ENCODE data around the gene METTL24.

METTL24 gene

DNA sequence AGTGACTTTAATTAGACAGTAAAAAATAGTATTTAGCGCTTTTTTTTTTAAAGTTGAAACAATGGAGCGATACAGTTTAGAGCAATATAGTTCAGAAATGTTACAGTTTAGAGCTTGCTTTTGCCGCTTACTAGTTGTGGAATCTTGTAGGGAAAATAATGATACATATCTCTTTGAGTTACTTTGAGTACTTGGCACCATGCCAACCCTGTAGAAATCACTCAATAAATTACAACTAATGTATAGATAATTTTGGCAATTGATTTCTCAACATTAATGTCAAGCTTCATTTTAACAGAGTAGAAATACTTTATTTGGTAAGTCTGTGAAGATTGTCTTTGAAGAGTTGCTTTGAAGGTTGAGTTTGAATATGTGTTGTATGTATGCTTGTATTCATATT is 150.5 kb downstream of the METTL24 start:
- no peak overlapping the region for H3K4me3 ChIP-seq (ENCODE audit: low read depth, low read length)
- TF ChIP-seq, protein P1, sequence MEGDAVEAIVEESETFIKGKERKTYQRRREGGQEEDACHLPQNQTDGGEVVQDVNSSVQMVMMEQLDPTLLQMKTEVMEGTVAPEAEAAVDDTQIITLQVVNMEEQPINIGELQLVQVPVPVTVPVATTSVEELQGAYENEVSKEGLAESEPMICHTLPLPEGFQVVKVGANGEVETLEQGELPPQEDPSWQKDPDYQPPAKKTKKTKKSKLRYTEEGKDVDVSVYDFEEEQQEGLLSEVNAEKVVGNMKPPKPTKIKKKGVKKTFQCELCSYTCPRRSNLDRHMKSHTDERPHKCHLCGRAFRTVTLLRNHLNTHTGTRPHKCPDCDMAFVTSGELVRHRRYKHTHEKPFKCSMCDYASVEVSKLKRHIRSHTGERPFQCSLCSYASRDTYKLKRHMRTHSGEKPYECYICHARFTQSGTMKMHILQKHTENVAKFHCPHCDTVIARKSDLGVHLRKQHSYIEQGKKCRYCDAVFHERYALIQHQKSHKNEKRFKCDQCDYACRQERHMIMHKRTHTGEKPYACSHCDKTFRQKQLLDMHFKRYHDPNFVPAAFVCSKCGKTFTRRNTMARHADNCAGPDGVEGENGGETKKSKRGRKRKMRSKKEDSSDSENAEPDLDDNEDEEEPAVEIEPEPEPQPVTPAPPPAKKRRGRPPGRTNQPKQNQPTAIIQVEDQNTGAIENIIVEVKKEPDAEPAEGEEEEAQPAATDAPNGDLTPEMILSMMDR (IDR thresholded peaks at IDR 0.05; ENCODE audit: borderline replicate concordance, insufficient read depth, low read depth, low read length) = no peak

DNA sequence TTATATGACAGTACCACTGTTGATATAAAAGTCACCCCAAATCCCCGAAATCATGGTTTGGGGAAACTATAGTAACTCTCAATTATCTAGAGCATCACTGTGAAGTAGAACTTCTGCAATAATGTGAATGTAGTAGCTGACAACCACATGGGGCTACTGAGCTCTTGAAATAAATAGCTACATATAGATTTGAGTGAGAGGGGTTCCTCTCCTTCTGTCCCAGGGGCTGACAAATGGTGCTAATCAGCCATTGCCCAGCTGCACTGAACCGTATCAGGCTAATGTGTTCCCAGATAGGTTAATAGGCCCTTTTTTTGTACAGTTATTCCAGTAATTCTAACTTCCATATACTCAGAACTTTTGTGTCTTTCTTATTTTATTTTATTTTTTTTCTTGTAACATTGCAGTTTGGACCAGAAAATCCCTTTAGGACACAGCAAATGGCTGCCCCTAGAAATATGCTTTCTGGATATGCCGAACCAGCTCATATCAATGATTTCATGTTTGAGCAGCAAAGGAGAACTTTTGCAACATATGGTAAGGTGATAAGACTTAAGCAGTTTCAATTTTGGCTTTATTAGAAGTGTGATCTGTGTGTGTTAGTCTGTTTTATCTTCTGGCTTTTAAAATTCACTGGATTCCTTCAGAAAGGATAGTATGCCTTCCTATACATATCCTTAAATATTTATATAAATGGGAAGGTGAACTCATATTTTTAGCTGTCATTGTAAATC is 156.8 kb downstream of the METTL24 start:
- no peak overlapping the region for H3K4me3 ChIP-seq (ENCODE audit: low read depth, low read length)
- TF ChIP-seq, protein P1 (IDR thresholded peaks at IDR 0.05; ENCODE audit: borderline replicate concordance, insufficient read depth, low read depth, low read length) = no peak

DNA sequence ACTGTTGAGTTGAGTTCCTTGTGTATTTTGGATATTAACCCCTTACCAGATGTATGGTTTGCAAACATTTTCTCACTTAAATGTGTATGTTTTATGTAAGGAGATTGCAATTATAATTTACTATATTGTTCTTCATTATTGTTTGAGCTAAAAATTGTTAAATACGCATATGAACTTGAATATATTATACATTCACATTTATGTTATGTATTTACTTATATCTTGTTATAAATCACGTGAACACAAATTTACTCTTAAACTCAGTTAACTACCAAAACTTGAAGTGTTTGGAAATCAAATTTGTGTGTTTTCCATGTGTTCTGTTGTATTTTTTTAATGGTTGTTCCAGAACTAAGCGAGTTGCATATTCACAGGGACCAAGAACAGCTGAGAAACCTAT is 159.6 kb downstream of the METTL24 start:
- TF ChIP-seq, protein P1 (IDR thresholded peaks at IDR 0.05; ENCODE audit: borderline replicate concordance, insufficient read depth, low read depth, low read length) = no peak

DNA sequence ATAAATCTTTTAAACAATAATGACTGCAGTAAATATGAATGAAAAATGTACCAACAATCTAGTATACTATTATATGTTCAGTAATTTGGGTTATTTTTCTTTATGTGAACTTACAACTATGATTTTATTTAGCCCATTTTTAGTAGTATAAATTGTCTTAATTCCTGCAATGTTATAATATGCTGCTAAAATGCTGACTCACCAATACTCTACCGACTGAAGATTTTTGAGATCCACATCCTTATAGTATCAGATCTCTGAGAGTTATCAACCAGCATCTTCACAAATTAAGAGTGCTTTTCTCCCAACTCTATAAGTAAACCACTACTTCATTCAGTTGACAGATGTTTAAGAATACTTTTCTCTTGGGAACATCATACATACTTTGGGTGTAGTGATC is 161.3 kb downstream of the METTL24 start:
- H3K4me3 ChIP-seq (ENCODE audit: low read depth, low read length) = no peak overlapping the region
- TF ChIP-seq, protein P1 (IDR thresholded peaks at IDR 0.05; ENCODE audit: borderline replicate concordance, insufficient read depth, low read depth, low read length) = no peak

More for the DNA sequence above, 159.6 kb downstream of the METTL24 start:
- no peak overlapping the region for H3K4me3 ChIP-seq (ENCODE audit: low read depth, low read length)

DNA sequence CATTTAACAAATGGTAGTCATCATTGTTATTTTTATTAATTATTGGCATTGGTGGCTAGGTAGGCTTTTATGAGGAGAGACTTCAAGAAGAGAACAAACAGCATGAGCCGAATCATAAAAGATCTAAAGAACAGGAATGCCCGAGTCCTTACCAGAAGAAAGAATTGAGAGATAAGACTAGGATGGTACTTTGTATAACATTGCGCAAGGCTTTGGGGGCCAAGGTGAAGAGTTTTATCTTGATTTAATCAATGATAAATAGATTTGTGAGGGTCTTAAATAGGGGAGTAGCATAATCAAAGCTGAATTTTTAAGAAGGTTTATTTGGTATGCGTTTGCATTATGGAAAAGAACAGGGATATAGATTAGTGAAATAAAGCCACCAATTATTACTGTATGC is 162.5 kb downstream of the METTL24 start:
- H3K4me3 ChIP-seq (ENCODE audit: low read depth, low read length) = no peak overlapping the region
- TF ChIP-seq, protein P1 (IDR thresholded peaks at IDR 0.05; ENCODE audit: borderline replicate concordance, insufficient read depth, low read depth, low read length) = no peak

Data from GM12875 (cell line).